T-helper 9 cell (primary cell): ENCODE data around the gene KIAA0825.
"Not testable (repeated sequence)": the region's sequence is repeated elsewhere in the genome, so short reads cannot be mapped to it uniquely, and the experiment has no call there.

Source experiments
- DNase-seq: peaks from one replicate; pipeline ENCODE4 v3.0.0-alpha.2; 2020

KIAA0825 gene

DNA sequence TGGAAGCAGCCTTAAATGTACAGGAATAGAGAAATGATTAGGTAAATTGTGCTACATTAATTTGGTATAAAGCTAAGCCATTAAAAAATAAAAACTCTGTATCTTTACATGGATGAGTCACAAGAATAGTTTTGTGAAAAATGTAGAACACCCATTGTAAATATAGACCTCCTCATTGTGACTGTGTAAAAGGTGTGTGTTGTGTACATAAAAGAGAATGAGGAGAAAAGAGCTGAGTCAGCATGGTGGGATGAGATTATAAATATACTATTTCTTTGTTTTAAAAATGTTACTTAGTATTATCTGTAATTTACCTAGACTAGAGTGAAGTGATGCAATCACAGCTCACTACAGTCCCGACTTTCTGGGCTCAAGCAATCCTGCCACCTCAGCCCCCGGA lies 250.5 kb downstream of the KIAA0825 start:
- no peak for DNase-seq

GRCh38 chr5:94366811-94367210 lies 251.6 kb downstream of the KIAA0825 start:
- no peak for DNase-seq

- DNase-seq: no peak
Measured at GRCh38 chr5:94362857-94363256, 255.5 kb downstream of the KIAA0825 start.

GRCh38 chr5:94361832-94362796 lies 256.3 kb downstream of the KIAA0825 start:
- no peak for DNase-seq

GRCh38 chr5:94361161-94361560 lies 257.2 kb downstream of the KIAA0825 start:
- DNase-seq: no peak

GRCh38 chr5:94360382-94361130 lies 257.8 kb downstream of the KIAA0825 start:
- DNase-seq: no peak

GRCh38 chr5:94359880-94360279 lies 258.5 kb downstream of the KIAA0825 start:
- DNase-seq: no peak

DNA sequence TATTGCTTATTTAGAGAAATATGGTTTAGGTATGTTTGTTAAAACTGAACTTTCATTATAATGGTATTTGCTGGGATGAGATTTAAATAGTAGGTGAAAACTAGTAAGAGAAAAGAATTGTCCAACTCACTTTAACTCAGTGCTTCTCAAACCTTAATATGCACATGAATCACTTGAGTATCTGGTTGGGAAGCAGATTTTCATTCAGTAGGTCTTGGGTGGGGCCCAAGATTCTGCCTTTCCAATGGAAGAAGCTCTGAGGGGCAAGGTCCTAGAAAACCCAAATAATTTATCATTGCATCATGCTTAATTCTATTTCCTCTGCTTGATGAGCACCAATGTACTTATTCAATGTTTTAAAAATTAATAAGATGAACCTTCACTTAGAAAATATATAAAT lies 262.6 kb downstream of the KIAA0825 start:
- DNase-seq: no peak

GRCh38 chr5:94354837-94355485 lies 263.4 kb downstream of the KIAA0825 start:
- not testable (repeated sequence) for DNase-seq

DNA sequence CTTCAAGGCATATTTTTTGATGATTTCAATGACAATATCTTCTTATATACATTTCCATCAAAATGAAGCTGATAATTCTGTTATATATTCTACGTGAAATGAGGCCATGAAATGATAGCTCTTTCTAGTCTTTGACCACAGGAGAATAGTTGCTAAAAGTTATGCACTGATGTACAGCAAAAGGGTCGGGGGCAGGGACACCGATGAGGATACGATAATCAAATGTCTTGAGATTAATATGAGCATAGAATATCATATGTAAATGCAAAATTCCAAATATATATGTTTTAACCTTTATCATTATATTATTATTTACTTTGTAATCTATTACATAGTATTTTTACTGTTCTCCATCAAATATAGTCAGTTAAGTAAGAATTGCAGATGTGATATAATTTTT lies 264.8 kb downstream of the KIAA0825 start:
- DNase-seq: no peak

DNA sequence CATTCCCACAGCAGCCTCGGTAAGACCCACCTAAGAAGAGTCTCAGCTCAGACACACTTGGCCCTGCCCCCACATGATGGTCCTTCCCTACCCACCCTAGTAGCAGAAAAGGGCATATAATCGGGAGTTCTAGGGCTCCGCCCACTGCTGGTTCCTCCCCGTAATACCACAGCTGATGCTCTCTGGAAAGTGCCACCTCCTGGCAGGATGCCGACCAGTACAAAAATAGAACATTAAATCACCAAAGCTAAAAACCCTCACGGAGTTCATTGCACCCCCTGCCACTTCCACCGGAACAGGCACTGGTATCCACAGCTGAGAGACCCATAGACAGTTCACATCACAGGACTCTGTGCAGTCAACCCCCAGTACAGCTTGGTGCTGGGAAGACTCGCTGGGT lies 271.3 kb downstream of the KIAA0825 start:
- DNase-seq: no peak

DNA sequence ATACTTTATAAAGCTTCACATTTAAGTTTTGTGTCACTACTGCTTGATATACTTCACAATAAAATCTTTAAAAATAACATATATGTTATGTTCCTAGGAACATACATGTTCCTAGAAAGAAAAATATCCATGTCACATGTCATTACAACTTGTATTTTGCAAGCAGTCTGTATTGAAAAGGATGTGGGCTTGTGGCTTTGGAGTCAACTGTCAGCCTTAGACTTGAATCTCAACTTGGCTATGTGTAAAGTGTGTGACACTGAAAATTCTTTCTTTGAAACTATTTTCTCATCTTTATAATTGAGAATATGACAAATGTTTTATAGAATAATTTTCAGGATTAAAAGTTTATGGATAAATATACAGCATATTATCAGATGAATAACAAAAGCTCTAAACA lies 273.1 kb downstream of the KIAA0825 start:
- DNase-seq: no peak

GRCh38 chr5:94337617-94338016 lies 280.8 kb downstream of the KIAA0825 start:
- no peak for DNase-seq

DNA sequence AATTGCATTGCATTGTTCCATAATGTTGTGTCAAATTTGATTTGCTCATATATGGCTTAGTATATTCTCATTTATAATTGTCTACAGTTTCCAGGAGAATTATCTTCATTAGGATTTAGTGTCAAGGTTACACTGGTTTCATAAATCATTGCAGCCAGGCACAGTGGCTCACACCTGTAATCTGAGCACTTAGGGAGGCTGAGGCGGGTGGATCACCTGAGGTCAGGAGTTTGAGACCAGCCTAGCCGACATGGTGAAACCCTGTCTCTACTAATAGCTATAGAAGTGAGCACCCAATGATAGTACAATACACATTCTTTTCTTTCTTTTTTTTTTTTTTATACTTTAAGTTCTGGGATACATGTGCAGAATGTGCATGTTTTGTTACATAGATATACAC lies 282.5 kb downstream of the KIAA0825 start:
- DNase-seq: no peak

GRCh38 chr5:94329115-94329514 lies 289.3 kb downstream of the KIAA0825 start:
- DNase-seq: no peak

DNA sequence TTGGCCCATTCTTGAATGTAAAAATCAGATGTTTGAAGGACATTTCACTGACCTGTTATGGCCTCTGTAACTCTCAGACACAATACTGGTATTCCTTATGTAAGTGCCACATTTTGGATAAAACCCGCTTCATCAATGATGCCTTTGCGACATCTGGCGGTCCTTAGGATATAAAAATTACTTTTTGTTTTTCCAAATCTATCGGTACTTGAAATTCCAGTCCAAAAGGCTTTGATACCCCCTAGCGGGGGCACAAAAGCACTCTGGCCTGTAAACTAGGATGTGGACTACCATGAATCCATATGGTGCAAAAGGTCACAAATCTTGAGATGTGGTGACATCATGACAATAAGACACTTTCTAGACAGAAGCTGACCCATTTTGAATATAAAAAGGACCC lies 291.8 kb downstream of the KIAA0825 start:
- DNase-seq: no peak

DNA sequence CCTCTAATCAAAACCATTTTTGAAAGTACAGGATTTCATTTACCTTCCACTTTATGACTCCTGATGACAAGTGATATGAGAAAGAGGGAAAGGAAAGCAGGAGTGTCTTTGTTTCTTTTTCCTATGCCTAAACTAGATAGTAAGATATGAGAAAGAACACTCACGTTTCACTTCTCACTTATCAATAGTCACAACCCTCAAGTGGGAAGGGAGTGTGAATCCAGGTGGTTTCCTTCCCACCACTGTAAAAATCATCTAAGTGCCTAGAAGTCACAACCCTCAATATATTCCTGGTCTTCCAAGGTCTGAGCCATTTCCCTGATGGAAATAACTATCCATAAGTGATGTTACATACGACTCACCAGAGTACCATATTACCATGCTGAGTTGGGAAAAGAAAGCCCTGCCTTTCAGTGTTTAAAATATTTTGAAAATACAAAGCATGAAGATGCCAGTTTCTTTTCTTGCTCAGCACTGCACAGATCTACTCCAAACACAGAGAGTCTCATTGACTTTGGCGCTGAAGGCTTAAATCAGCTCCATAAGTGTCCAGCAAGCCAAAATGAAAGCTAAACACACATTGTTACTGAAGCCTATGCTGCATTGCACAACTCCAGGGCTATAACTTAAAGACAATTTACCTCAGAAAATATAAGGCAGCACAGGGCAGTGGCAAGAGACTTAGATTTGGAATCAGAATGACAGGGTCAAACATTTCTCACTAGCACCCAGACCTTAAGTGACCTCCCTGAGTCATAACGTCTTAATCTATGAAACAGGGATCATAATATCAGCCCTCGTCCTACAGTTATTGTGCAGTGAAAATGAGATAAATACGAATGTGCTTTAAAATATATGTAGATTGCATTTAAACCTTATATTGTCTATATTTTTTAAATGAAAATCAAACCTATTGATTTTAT lies 301.2 kb downstream of the KIAA0825 start:
- no peak for DNase-seq

DNA sequence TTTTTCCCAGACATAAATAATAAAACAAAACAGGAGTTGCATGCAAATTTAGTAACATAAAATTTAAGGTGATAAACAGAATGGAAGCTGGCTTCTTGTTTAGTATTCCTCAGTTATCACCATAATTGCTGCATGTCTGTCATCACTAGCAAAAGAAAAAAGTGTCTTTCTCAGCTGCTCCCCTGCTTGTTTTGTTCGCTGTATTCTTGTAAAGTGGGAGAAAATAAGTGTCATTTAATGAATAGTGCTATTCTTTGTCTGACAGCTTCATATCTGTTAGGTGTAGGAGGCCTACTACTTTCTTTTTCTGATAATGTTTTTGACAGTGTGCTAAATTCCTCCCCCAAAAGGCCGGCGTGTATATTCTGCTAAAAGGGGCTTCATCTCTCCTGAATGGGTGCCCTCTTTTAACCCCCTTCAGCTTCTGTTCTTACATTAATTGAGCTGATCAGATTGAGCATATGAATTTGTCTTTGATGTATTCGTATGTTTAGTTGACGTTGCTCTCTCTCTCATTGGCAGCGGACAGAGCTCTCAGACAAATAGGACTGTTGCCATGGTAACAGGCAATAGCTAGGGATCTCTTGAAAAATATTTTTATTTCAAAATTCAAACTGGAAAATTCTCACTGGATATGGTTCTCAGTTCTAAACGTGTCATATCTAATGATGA lies 303.8 kb downstream of the KIAA0825 start:
- DNase-seq: no peak

DNA sequence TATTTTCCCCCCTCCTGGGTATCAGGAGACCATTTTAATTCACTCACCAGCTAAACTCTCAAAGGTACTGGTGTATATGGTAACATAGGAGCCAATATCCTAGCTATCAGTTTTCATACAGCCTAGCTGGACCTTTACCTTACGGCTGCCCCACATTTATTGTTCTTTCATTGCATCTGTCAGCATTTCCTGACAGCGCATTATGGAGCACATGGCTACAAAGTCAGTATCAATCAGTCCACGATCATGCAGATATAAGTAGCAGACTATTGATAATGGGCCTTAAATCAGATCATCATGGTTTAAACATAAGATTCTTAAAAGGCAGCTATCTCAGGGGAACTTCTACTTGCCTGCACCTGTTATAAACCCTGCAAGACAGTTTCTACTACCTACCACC lies 304.7 kb downstream of the KIAA0825 start:
- DNase-seq: no peak

GRCh38 chr5:94313188-94313587 lies 305.2 kb downstream of the KIAA0825 start:
- no peak for DNase-seq

DNA sequence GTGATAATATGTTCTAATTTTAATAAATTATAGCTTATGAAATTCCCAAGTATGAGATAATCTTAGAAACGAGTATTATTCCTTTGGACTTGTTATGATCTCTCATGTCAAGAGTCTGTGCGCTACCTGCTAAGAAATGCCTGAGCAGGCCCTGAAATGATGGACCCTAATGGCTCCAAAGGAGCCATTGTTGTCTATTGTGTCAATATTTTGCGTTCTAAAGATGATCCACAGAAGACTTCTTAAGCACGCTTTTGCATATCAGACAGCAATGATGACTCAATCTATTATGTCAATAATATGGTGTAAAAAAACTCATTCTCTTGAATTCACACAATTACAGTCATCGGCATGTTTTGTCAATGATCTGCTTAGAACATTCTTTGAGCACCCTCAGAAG lies 306.1 kb downstream of the KIAA0825 start:
- no peak for DNase-seq

DNA sequence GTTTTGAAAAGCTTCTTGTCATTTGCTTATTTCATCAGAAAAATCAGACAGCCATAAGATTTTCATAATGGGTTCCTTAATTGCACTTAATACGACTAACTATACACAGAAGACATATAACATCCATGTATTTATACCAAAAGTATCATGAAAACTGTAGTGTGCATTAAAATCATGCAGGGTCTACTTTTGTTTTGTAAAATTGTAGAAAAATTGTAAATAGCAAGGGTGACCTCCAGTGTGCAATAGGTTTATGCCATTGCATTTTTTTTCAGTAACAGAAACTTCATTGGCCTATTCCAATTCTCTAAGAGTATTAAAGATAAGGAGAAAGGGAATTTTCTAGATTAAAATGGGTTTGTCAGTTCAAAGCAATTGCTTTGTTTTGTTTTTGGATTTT lies 307.6 kb downstream of the KIAA0825 start:
- DNase-seq: no peak
